Stimulated activated CD4-positive, alpha-beta T cell treated with anti-CD3 and anti-CD28 coated beads, TNF-alpha, amount 100 ng/mL, for 1 hour (primary cell): Measurements from ENCODE around the gene SYNRG.
"Not testable (repeated sequence)": the region's sequence is repeated elsewhere in the genome, so short reads cannot be mapped to it uniquely, and the experiment has no call there.

Source experiments
- DNase-seq, 3 donors: peaks; one replicate each; pipeline ENCODE4 v3.0.0-alpha.2; 2020; ENCODE audit warnings: low read depth in 3 of 3, low spot score in 1 of 3

The SYNRG gene

GRCh38 chr17:37609170-37610040 lies at the start of gene SYNRG:
Gene SYNRG (minus strand): TSS chr17:37609418. CDS start chr17:37609355, 63 bp downstream.
- DNase-seq = peak; percentile 85 to 91 (median 91)

- DNase-seq = no peak
These were observed 48.0 kb upstream of the SYNRG start for GRCh38 chr17:37657202-37657601.

- DNase-seq = no peak
These were observed 42.6 kb upstream of the SYNRG start for GRCh38 chr17:37651849-37652248.

- DNase-seq = no peak
These were observed 41.3 kb upstream of the SYNRG start for GRCh38 chr17:37650419-37651003.

GRCh38 chr17:37648555-37648954 lies 39.3 kb upstream of the SYNRG start:
- no peak for DNase-seq

- no peak for DNase-seq
These were observed 38.6 kb upstream of the SYNRG start for GRCh38 chr17:37647856-37648255.

- DNase-seq = no peak
These were observed 34.7 kb upstream of the SYNRG start for GRCh38 chr17:37643869-37644268.

GRCh38 chr17:37643118-37643766 lies 34.0 kb upstream of the SYNRG start, which contains the start of gene DDX52:
Gene DDX52 (minus strand): TSS chr17:37643446. CDS start chr17:37643420, 26 bp downstream.
- peak; percentile 75 for DNase-seq

- DNase-seq = no peak
These were observed 33.5 kb upstream of the SYNRG start for GRCh38 chr17:37642681-37643080.

- no peak for DNase-seq
These were observed 30.8 kb upstream of the SYNRG start for GRCh38 chr17:37640015-37640414.

GRCh38 chr17:37637956-37638355 lies 28.7 kb upstream of the SYNRG start:
- DNase-seq = no peak

GRCh38 chr17:37616430-37616829 lies 7.2 kb upstream of the SYNRG start:
- DNase-seq = not testable (repeated sequence)

- DNase-seq = no peak
These were observed 5.6 kb upstream of the SYNRG start for GRCh38 chr17:37614823-37615222.

- no peak for DNase-seq
These were observed 5.2 kb upstream of the SYNRG start for GRCh38 chr17:37614391-37614790.

GRCh38 chr17:37610971-37611370 lies 1.8 kb upstream of the SYNRG start:
- no peak for DNase-seq

GRCh38 chr17:37610041-37610420 lies 813 bp upstream of the SYNRG start:
- not testable (repeated sequence) for DNase-seq

GRCh38 chr17:37608351-37609169 lies 658 bp downstream of the SYNRG start:
- DNase-seq = no peak

GRCh38 chr17:37607637-37608331 lies 1.4 kb downstream of the SYNRG start:
- no peak for DNase-seq

GRCh38 chr17:37605813-37606505 lies 3.3 kb downstream of the SYNRG start:
- no peak for DNase-seq

GRCh38 chr17:37605081-37605480 lies 4.1 kb downstream of the SYNRG start:
- no peak for DNase-seq
